H9 (cell line): ENCODE data around the gene ADAMTS17. TPM values are rescaled to one million over a fixed set of nuclear protein-coding genes. Genes with fewer than 3 reads are reported as not detected.

Experiments used
- DNase-seq: peaks from one replicate; pipeline ENCODE4 v3.0.0-alpha.2; 2017
- H2AFZ ChIP-seq: one replicate; pipeline ENCODE4 v1.6.1; 2013; ENCODE audit warnings: mild to moderate bottlenecking, low read length, control low read depth, moderate library complexity
- H2AK5ac ChIP-seq: 2 replicates; pipeline ENCODE4 v1.6.1; 2013; ENCODE audit warnings: low read length, control low read depth, mixed read lengths; ENCODE audit not compliant: insufficient read length
- H2BK120ac ChIP-seq: one replicate; pipeline ENCODE4 v1.6.1; 2013; ENCODE audit warnings: low read depth, mild to moderate bottlenecking, low read length, control low read depth, inconsistent platforms; ENCODE audit not compliant: poor library complexity, severe bottlenecking
- H2BK12ac ChIP-seq: 2 replicates; pipeline ENCODE4 v1.6.1; 2013; ENCODE audit warnings: low read length, control low read depth, mixed read lengths, low read depth; ENCODE audit not compliant: insufficient read length
- H2BK15ac ChIP-seq: 2 replicates; pipeline ENCODE4 v1.6.1; 2013; ENCODE audit warnings: low read depth, low read length, control low read depth
- H2BK20ac ChIP-seq: one replicate; pipeline ENCODE4 v1.6.1; 2013; ENCODE audit warnings: low read depth, mild to moderate bottlenecking, low read length, control low read depth, inconsistent platforms; ENCODE audit not compliant: poor library complexity, severe bottlenecking
- H2BK5ac ChIP-seq: 2 replicates; pipeline ENCODE4 v1.6.1; 2013; ENCODE audit warnings: low read length, control low read depth, mixed read lengths; ENCODE audit not compliant: insufficient read length
- H3K14ac ChIP-seq: 2 replicates; pipeline ENCODE4 v1.6.1; 2013; ENCODE audit warnings: low read length, control low read depth; ENCODE audit not compliant: insufficient read depth
- H3K18ac ChIP-seq: 2 replicates; pipeline ENCODE4 v1.6.1; 2013; ENCODE audit warnings: low read depth, mild to moderate bottlenecking, mixed read lengths, low read length, control low read depth; ENCODE audit not compliant: insufficient read length
- H3K23ac ChIP-seq: 2 replicates; pipeline ENCODE4 v1.6.1; 2013; ENCODE audit warnings: low read length, control low read depth, mixed read lengths, low read depth; ENCODE audit not compliant: insufficient read length
- H3K23me2 ChIP-seq: 2 replicates; pipeline ENCODE4 v1.6.1; 2013; ENCODE audit warnings: low read depth, mild to moderate bottlenecking, mixed read lengths, low read length, control low read depth; ENCODE audit not compliant: insufficient read length, poor library complexity, severe bottlenecking
- H3K27ac ChIP-seq: 2 replicates; pipeline ENCODE4 v1.5.1; 2013; ENCODE audit warnings: low read length, control low read depth, mixed read lengths, low read depth; ENCODE audit not compliant: insufficient read length
- H3K27me3 ChIP-seq: 2 replicates; pipeline ENCODE4 v1.6.1; 2013; ENCODE audit warnings: low read length, control low read depth, inconsistent platforms; ENCODE audit not compliant: insufficient read depth
- H3K4ac ChIP-seq: 2 replicates; pipeline ENCODE4 v1.6.1; 2013; ENCODE audit warnings: low read depth, mild to moderate bottlenecking, control low read depth, inconsistent platforms, low read length, moderate library complexity
- H3K4me1 ChIP-seq: 2 replicates; pipeline ENCODE4 v1.6.1; 2013; ENCODE audit warnings: low read length, control low read depth, inconsistent platforms; ENCODE audit not compliant: insufficient read depth
- H3K4me2 ChIP-seq: 2 replicates; pipeline ENCODE4 v1.6.1; 2013; ENCODE audit warnings: low read length, control low read depth, mixed read lengths; ENCODE audit not compliant: insufficient read length, insufficient read depth
- H3K56ac ChIP-seq: 2 replicates; pipeline ENCODE4 v1.6.1; 2013; ENCODE audit warnings: low read depth, mild to moderate bottlenecking, mixed read lengths, low read length, control low read depth; ENCODE audit not compliant: insufficient read length
- H3K79me1 ChIP-seq: 2 replicates; pipeline ENCODE4 v1.6.1; 2013; ENCODE audit warnings: low read depth, mild to moderate bottlenecking, moderate library complexity, low read length, control low read depth, inconsistent platforms; ENCODE audit not compliant: insufficient read depth, poor library complexity, severe bottlenecking
- H3K79me2 ChIP-seq: 2 replicates; pipeline ENCODE4 v1.6.1; 2013; ENCODE audit warnings: low read length, control low read depth, inconsistent platforms; ENCODE audit not compliant: insufficient read depth
- H3K9ac ChIP-seq: 2 replicates; pipeline ENCODE4 v1.6.1; 2013; ENCODE audit warnings: low read length, control low read depth, mixed read lengths; ENCODE audit not compliant: insufficient read length; ENCODE audit errors: extremely low read depth
- H3K9me3 ChIP-seq: one replicate; pipeline ENCODE4 v1.6.1; 2013; ENCODE audit warnings: low read depth, low read length, inconsistent platforms; ENCODE audit not compliant: control insufficient read depth
- H3T11ph ChIP-seq: one replicate; pipeline ENCODE4 v1.6.1; 2013; ENCODE audit warnings: mild to moderate bottlenecking, low read length, control low read depth, inconsistent platforms
- H4K20me1 ChIP-seq: one replicate; pipeline ENCODE4 v1.6.1; 2013; ENCODE audit not compliant: control insufficient read depth, insufficient read length, insufficient read depth
- H4K5ac ChIP-seq: 2 replicates; pipeline ENCODE4 v1.6.1; 2013; ENCODE audit warnings: low read depth, mild to moderate bottlenecking, mixed read lengths, low read length, control low read depth; ENCODE audit not compliant: insufficient read length
- H4K8ac ChIP-seq: replicated peaks from 2 replicates; pipeline ENCODE4 v1.6.1; 2013; ENCODE audit warnings: low read length, control low read depth, mixed read lengths, low read depth; ENCODE audit not compliant: insufficient read length
- H4K91ac ChIP-seq: 2 replicates; pipeline ENCODE4 v1.6.1; 2013; ENCODE audit warnings: low read depth, mild to moderate bottlenecking, moderate library complexity, mixed read lengths, low read length, control low read depth; ENCODE audit not compliant: insufficient read length
- H3K27ac Mint-ChIP-seq, 3 experiments: 2 replicates in 2 of 3; 3 replicates in 1 of 3; pipeline ENCODE4 v1.8.0; 2020 to 2021; ENCODE audit warnings: mixed read lengths in 3 of 3, mild to moderate bottlenecking in 1 of 3, moderate library complexity in 1 of 3
- H3K27me3 Mint-ChIP-seq: 2 replicates; pipeline ENCODE4 v1.8.0; 2021; ENCODE audit warnings: low read depth, mild to moderate bottlenecking, moderate library complexity, mixed read lengths
- H3K36me3 Mint-ChIP-seq, 3 experiments: 2 replicates in 2 of 3; 3 replicates in 1 of 3; pipeline ENCODE4 v1.8.0; 2020 to 2021; ENCODE audit warnings: low read depth in 3 of 3, mixed read lengths in 3 of 3; ENCODE audit not compliant: insufficient read depth in 1 of 3
- H3K4me1 Mint-ChIP-seq, 2 experiments: 2 replicates each; pipeline ENCODE4 v1.8.0; 2020; ENCODE audit warnings: mixed read lengths in 2 of 2
- H3K4me3 Mint-ChIP-seq, 2 experiments: 2 replicates in 1 of 2; 3 replicates in 1 of 2; pipeline ENCODE4 v1.8.0; 2020 to 2021; ENCODE audit warnings: mild to moderate bottlenecking in 2 of 2, mixed read lengths in 2 of 2, moderate library complexity in 1 of 2
- H3K9me3 Mint-ChIP-seq, 2 experiments: 2 replicates in 1 of 2; 3 replicates in 1 of 2; pipeline ENCODE4 v1.8.0; 2020; ENCODE audit warnings: mild to moderate bottlenecking in 2 of 2, mixed read lengths in 2 of 2, moderate library complexity in 1 of 2
- CTCF ChIP-seq: fragments of 200-600 bp; sonication (generic); conservative IDR thresholded peaks from 3 replicates; pipeline ENCODE4 v1.8.0; 2021; ENCODE audit warnings: antibody characterized with exemption, mild to moderate bottlenecking
- WGBS: extraction: QIAGEN DNeasy Blood & Tissue Kit; methylation state at CpG from one replicate; pipeline ENCODE4 v1.1.7; 2013; ENCODE audit warnings: missing lambda C conversion rate, low lambda C conversion rate, mixed read lengths; ENCODE audit not compliant: insufficient read length; ENCODE audit errors: extremely low coverage; 5-methylcytosine and 5-hydroxymethylcytosine counted together
- total RNA-seq: library from RNA; stranded (reverse); gene quantifications from 2 replicates; pipeline ENCODE4 v1.2.1, GENCODE V29; 2021

Gene ADAMTS17
- total RNA-seq, 1 experiment from 2014 or later = 2.9 TPM

DNA sequence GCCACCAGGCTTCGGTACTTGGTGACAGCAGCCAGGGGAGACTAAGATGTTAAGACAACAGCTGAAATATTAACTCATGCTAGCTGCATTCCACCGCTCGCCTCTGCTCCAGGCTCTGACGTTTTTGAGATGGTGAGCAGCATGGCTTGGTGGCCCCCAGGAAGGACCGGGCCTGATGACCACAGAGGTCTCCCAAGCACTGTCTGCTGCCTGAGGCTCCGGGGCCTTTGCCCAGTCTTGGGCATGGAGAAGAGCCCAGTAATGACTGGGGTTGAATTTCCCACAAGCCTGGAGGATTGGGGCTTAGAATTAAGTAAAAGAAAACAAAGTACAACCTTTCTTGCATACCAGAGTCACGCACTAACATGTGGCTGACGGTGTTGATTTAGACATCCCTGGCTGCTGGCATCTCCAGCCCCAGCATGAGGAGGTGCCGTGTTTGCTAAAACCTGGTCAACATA is 364.9 kb downstream of the ADAMTS17 start:
- no peak overlapping the region for H3K4me3 Mint-ChIP-seq

More for the DNA sequence above, 364.9 kb downstream of the ADAMTS17 start:
- no peaks in the 10 kb centered on the region for H3K9me3 Mint-ChIP-seq
- Histone ChIP-seq H3T11ph (no peak overlapping the region), H2BK12ac (no peak overlapping the region), H3K79me2 (no peaks in the 10 kb centered on the region), H3K18ac (no peak overlapping the region), H3K4me1 (no peaks in the 10 kb centered on the region; the same call in 1 of the 2 replicates), H2BK20ac (no peak overlapping the region), H3K4ac (no peak overlapping the region), H3K27me3 (no peaks in the 10 kb centered on the region), H3K56ac (no peak overlapping the region), H3K23me2 (no peaks in the 10 kb centered on the region), H3K79me1 (no peaks in the 10 kb centered on the region), H3K27ac (no peak overlapping the region), H4K8ac (no peak overlapping the region), H3K9ac (no peak overlapping the region), H4K20me1 (no peaks in the 10 kb centered on the region), H3K23ac (no peak overlapping the region), H3K14ac (no peak overlapping the region), H2AK5ac (no peak overlapping the region), H2BK5ac (no peak overlapping the region), H3K4me2 (no peak overlapping the region), H2BK120ac (no peak overlapping the region), H3K9me3 (no peaks in the 10 kb centered on the region), H2BK15ac (no peak overlapping the region), H4K91ac (no peak overlapping the region), H4K5ac (no peak overlapping the region), H2AFZ (no peak overlapping the region)
- H3K27me3 Mint-ChIP-seq = peaks cover 12% of the 10 kb centered on the region
- H3K4me1 Mint-ChIP-seq = peaks cover 17 to 24% of the 10 kb centered on the region in 2 experiments
- no peaks in the 10 kb centered on the region; a peak in 1 of 7 replicates for H3K36me3 Mint-ChIP-seq
- DNase-seq = no peak
- no peak for TF ChIP-seq CTCF
- no peak overlapping the region; a peak in 1 of 7 replicates for H3K27ac Mint-ChIP-seq
- no CpG with 5 or more reads among the region's 9 CpGs for WGBS
